IMR-90 (cell line): Measurements from ENCODE around the gene TPI1. TPM values are rescaled to one million over a fixed set of nuclear protein-coding genes. Genes with fewer than 3 reads are reported as not detected.
A peak's percentile ranks its signal among the peaks of the same experiment; 100 is the strongest.

ENCODE experiments used
- ATAC-seq: fragments of 200-7000 bp; cut with Tn5 transposase; 2 replicates; pipeline ENCODE4 v1.9.1; 2020; ENCODE audit warnings: low read depth, mild to moderate bottlenecking, moderate library complexity
- BruUV-seq: library from RNA; stranded (reverse); fragments of 400-500 nt; replicated peaks from 2 replicates; lab custom pipeline; 2021; lab: Mats Ljungman, UMichigan
- CTCF ChIA-PET: fragments of 300-600 bp; formaldehyde crosslinking; extraction: SDS; loops from one replicate; lab custom pipeline; 2021; ENCODE audit warnings: antibody characterized with exemption; lab: Yijun Ruan, JAX
- POLR2A ChIA-PET: fragments of 300-600 bp; sonication (Branson Sonifier 250); formaldehyde crosslinking; loops from one replicate; lab custom pipeline; 2022; ENCODE audit warnings: antibody characterized with exemption; ENCODE audit not compliant: unreplicated experiment; lab: Charles Lee
- DNase-seq: peaks from one replicate; pipeline ENCODE4 v3.0.0; 2013
- H2AFZ ChIP-seq: replicated peaks from 2 replicates; pipeline ENCODE3; 2013; ENCODE audit warnings: low read length, mild to moderate bottlenecking; ENCODE audit not compliant: poor library complexity
- H2AK5ac ChIP-seq: 2 replicates; pipeline ENCODE4 v1.6.1; 2013; ENCODE audit warnings: low read depth, low read length, inconsistent platforms
- H2AK9ac ChIP-seq: replicated peaks from 2 replicates; pipeline ENCODE3; 2013; ENCODE audit warnings: mild to moderate bottlenecking, low read depth, low read length, moderate library complexity; ENCODE audit not compliant: poor library complexity
- H2BK120ac ChIP-seq: 2 replicates; pipeline ENCODE4 v1.6.1; 2013; ENCODE audit warnings: low read depth, low read length, inconsistent platforms
- H2BK15ac ChIP-seq: 3 replicates; pipeline ENCODE4 v1.6.1; 2013; ENCODE audit warnings: low read depth, low read length, inconsistent platforms
- H2BK20ac ChIP-seq: 2 replicates; pipeline ENCODE4 v1.6.1; 2013; ENCODE audit warnings: low read depth, mild to moderate bottlenecking, inconsistent platforms, low read length, moderate library complexity
- H2BK5ac ChIP-seq: 2 replicates; pipeline ENCODE4 v1.6.1; 2013; ENCODE audit warnings: mild to moderate bottlenecking, low read depth, low read length, inconsistent platforms; ENCODE audit not compliant: poor library complexity, severe bottlenecking
- H3K14ac ChIP-seq: replicated peaks from 2 replicates; pipeline ENCODE4 v1.6.1; 2013; ENCODE audit warnings: low read depth, low read length, inconsistent platforms
- H3K18ac ChIP-seq: 2 replicates; pipeline ENCODE4 v1.6.1; 2013; ENCODE audit warnings: low read depth, low read length, control low read depth
- H3K23ac ChIP-seq: 2 replicates; pipeline ENCODE4 v1.6.1; 2013; ENCODE audit warnings: low read depth, low read length, inconsistent platforms
- H3K27ac ChIP-seq: 2 replicates; pipeline ENCODE4 v1.5.1; 2013; ENCODE audit warnings: mild to moderate bottlenecking, control low read depth, low read length; ENCODE audit not compliant: insufficient read depth
- H3K27me3 ChIP-seq: 2 replicates; pipeline ENCODE4 v1.6.1; 2013; ENCODE audit warnings: low read length; ENCODE audit not compliant: control insufficient read depth, insufficient read depth
- H3K36me3 ChIP-seq: 2 replicates; pipeline ENCODE4 v1.6.1; 2013; ENCODE audit warnings: low read length, mixed read lengths; ENCODE audit not compliant: control insufficient read depth, insufficient read depth
- H3K4ac ChIP-seq: 2 replicates; pipeline ENCODE4 v1.6.1; 2013; ENCODE audit warnings: low read depth, low read length, inconsistent platforms
- H3K4me1 ChIP-seq: 2 replicates; pipeline ENCODE4 v1.6.1; 2013; ENCODE audit warnings: low read length, mixed read lengths; ENCODE audit not compliant: control insufficient read depth, insufficient read depth
- H3K4me2 ChIP-seq: 2 replicates; pipeline ENCODE4 v1.6.1; 2013; ENCODE audit warnings: low read depth, mild to moderate bottlenecking, control low read depth, low read length, moderate library complexity
- H3K4me3 ChIP-seq: 2 replicates; pipeline ENCODE4 v1.5.1; 2013; ENCODE audit warnings: low read depth, mild to moderate bottlenecking, control low read depth, low read length, moderate library complexity; ENCODE audit not compliant: insufficient read depth
- H3K56ac ChIP-seq: 2 replicates; pipeline ENCODE4 v1.6.1; 2013; ENCODE audit warnings: low read length, inconsistent platforms; ENCODE audit not compliant: insufficient read depth; ENCODE audit errors: extremely low read depth
- H3K79me1 ChIP-seq, 2 experiments: 2 replicates each; pipeline ENCODE4 v1.6.1; 2013; ENCODE audit warnings: low read length in 2 of 2, inconsistent platforms in 1 of 2, low read depth in 1 of 2
- H3K9ac ChIP-seq: 2 replicates; pipeline ENCODE4 v1.6.1; 2013; ENCODE audit warnings: low read depth, low read length, control low read depth
- H3K9me1 ChIP-seq: 2 replicates; pipeline ENCODE4 v1.6.1; 2013; ENCODE audit warnings: low read length, inconsistent platforms; ENCODE audit not compliant: insufficient read depth
- H3K9me3 ChIP-seq: 2 replicates; pipeline ENCODE4 v1.6.1; 2013; ENCODE audit warnings: low read length; ENCODE audit not compliant: control insufficient read depth, insufficient read depth
- H4K20me1 ChIP-seq: 2 replicates; pipeline ENCODE4 v1.6.1; 2013; ENCODE audit warnings: low read length, inconsistent platforms; ENCODE audit not compliant: insufficient read depth
- H4K5ac ChIP-seq: 2 replicates; pipeline ENCODE4 v1.6.1; 2013; ENCODE audit warnings: mild to moderate bottlenecking, low read depth, low read length, control low read depth
- H4K8ac ChIP-seq, 2 experiments: 2 replicates each; pipeline ENCODE4 v1.6.1; 2013; ENCODE audit warnings: low read depth in 2 of 2, low read length in 2 of 2, control low read depth in 1 of 2, inconsistent platforms in 1 of 2
- H4K91ac ChIP-seq: 2 replicates; pipeline ENCODE4 v1.6.1; 2013; ENCODE audit warnings: low read depth, low read length, inconsistent platforms; ENCODE audit not compliant: insufficient read depth
- CEBPB ChIP-seq: IDR thresholded peaks from 2 replicates; pipeline ENCODE4 v1.6.1; 2012; ENCODE audit warnings: low read depth, low read length, improper control_type of control experiment
- CHD1 ChIP-seq: IDR thresholded peaks from 2 replicates; pipeline ENCODE4 v1.6.1; 2012; ENCODE audit warnings: low read depth, low read length, improper control_type of control experiment
- CTCF ChIP-seq: conservative IDR thresholded peaks from 2 replicates; pipeline ENCODE4 v1.5.1; 2012; ENCODE audit warnings: mild to moderate bottlenecking, low read depth, low read length, improper control_type of control experiment
- ELK1 ChIP-seq: fragments of 150-350 bp; IDR thresholded peaks from 2 replicates; pipeline ENCODE4 v1.6.1; 2016; ENCODE audit warnings: low read depth, mild to moderate bottlenecking, low read length, moderate library complexity, borderline replicate concordance
- FOS ChIP-seq: fragments of 150-350 bp; IDR thresholded peaks from 2 replicates; pipeline ENCODE4 v1.6.1; 2016; ENCODE audit warnings: low read depth, low read length
- MAFK ChIP-seq: IDR thresholded peaks from 2 replicates; pipeline ENCODE4 v1.6.1; 2012; ENCODE audit warnings: low read depth, low read length, improper control_type of control experiment
- MXI1 ChIP-seq: IDR thresholded peaks from 2 replicates; pipeline ENCODE4 v1.6.1; 2012; ENCODE audit warnings: low read depth, mild to moderate bottlenecking, low read length, moderate library complexity, borderline replicate concordance
- NFE2L2 ChIP-seq: fragments of 150-350 bp; IDR thresholded peaks from 2 replicates; pipeline ENCODE4 v1.6.1; 2016; ENCODE audit warnings: low read depth, mild to moderate bottlenecking, low read length
- POLR2A ChIP-seq: IDR thresholded peaks from 2 replicates; pipeline ENCODE4 v1.6.1; 2012; ENCODE audit warnings: mild to moderate bottlenecking, low read depth, low read length
- RAD21 ChIP-seq: IDR thresholded peaks from 2 replicates; pipeline ENCODE4 v1.6.1; 2012; ENCODE audit warnings: low read length, improper control_type of control experiment
- RFX5 ChIP-seq: IDR thresholded peaks from 2 replicates; pipeline ENCODE4 v1.8.0; 2012; ENCODE audit warnings: low read depth, mild to moderate bottlenecking, low read length, moderate library complexity
- USF2 ChIP-seq: fragments of 150-350 bp; IDR thresholded peaks from 2 replicates; pipeline ENCODE4 v1.6.1; 2017; ENCODE audit warnings: mild to moderate bottlenecking, antibody characterized with exemption, low read length, low read depth
- WGBS, 2 experiments: methylation state at CpG; one replicate each; pipeline versions ENCODE4 v1.1.5 to v1.1.7; 2013; ENCODE audit warnings: missing lambda C conversion rate in 2 of 2; ENCODE audit not compliant: insufficient read length in 1 of 2; ENCODE audit errors: extremely low coverage in 2 of 2; 5-methylcytosine and 5-hydroxymethylcytosine counted together
- dilution Hi-C: fragments of 300-500 bp; cut with HindIII; formaldehyde crosslinking; loops from one replicate; pipeline ENCODE4 v1.14.3; 2018; ENCODE audit warnings: low sequenced_read_pairs; ENCODE audit not compliant: unreplicated experiment
- in situ Hi-C: fragments of 300-500 bp; cut with MboI; formaldehyde crosslinking; loops from 3 replicates; pipeline ENCODE4 v1.14.3; 2019; ENCODE audit warnings: low sequenced_read_pairs, inconsistent platforms, mixed read lengths
- intact Hi-C: fragments of 100-400 bp; cut with micrococcal nuclease; formaldehyde crosslinking; loops from 2 replicates; pipeline ENCODE4 v1.10.0; 2022
- polyA plus RNA-seq, 3 experiments: library from polyadenylated mRNA; depleted of rRNA; stranded (reverse); fragments of >200 nt; gene quantifications; 2 replicates each; pipeline ENCODE4 v1.2.3, GENCODE V29; 2012; ENCODE audit warnings: low replicate concordance in 1 of 3
- total RNA-seq: library from RNA; depleted of rRNA; stranded (reverse); fragments of >200 nt; gene quantifications from 2 replicates; pipeline ENCODE4 v1.2.3, GENCODE V29; 2012

Gene TPI1
- total and polyA plus RNA-seq, 2 of the 4 experiments (the other 2 are of a cell fraction): 1,995 to 2,176 TPM

- H4K8ac ChIP-seq: no peak overlapping the region
- no peak for ATAC-seq
- H3K9me3 ChIP-seq: no peaks in the 10 kb centered on the region
- H3K27ac ChIP-seq: no peak overlapping the region
- no peak for TF ChIP-seq FOS
- TF ChIP-seq CHD1: no peak
- no peak for TF ChIP-seq USF2
- no peak for TF ChIP-seq MAFK
- TF ChIP-seq RAD21: no peak
- TF ChIP-seq RFX5: no peak
- no peak for TF ChIP-seq POLR2A
- no peak for TF ChIP-seq MXI1
- no peak for TF ChIP-seq NFE2L2
- TF ChIP-seq CTCF: no peak
- TF ChIP-seq CEBPB: no peak
- TF ChIP-seq ELK1: no peak
- no peak for DNase-seq
- H3K14ac ChIP-seq: no peak overlapping the region
- H2AFZ ChIP-seq: no peak overlapping the region
- peak overlapping the region; percentile 21 for H2AK9ac ChIP-seq
- no peak overlapping the region for H3K4ac ChIP-seq
- H3K18ac ChIP-seq: no peak overlapping the region
- H3K79me1 ChIP-seq: peaks cover 0 to 3% of the 10 kb centered on the region in 2 experiments; a peak in 1 of 4 replicates
- H3K4me1 ChIP-seq: peaks cover 10% of the 10 kb centered on the region; the same call in 1 of the 2 replicates
- CTCF ChIA-PET: no interaction called here
- peaks cover 4% of the 10 kb centered on the region; the same call in 1 of the 2 replicates for H3K27me3 ChIP-seq
- in situ Hi-C loops (no loop called here), dilution Hi-C loops (no loop called here), intact Hi-C loops (no loop called here)
- peak overlapping the region; percentile 64 for H2BK5ac ChIP-seq
- H4K91ac ChIP-seq: no peak overlapping the region
- H3K56ac ChIP-seq: no peak overlapping the region
- 94 to 100% methylated on average over 3 to 16 of the region's 20 CpGs for WGBS, 2 experiments
- no peak overlapping the region for H2BK15ac ChIP-seq
- no peak overlapping the region for H3K9ac ChIP-seq
- no peak overlapping the region for H2BK120ac ChIP-seq
- H3K4me3 ChIP-seq: no peak overlapping the region
- H3K23ac ChIP-seq: no peak overlapping the region
- POLR2A ChIA-PET: no interaction called here
- H2AK5ac ChIP-seq: no peak overlapping the region; the same call in 1 of the 2 replicates
- H3K9me1 ChIP-seq: peaks cover 4% of the 10 kb centered on the region; the same call in 1 of the 2 replicates
- no TSS peak for BruUV-seq
- H4K20me1 ChIP-seq: no peaks in the 10 kb centered on the region
- H2BK20ac ChIP-seq: no peak overlapping the region
- no peak overlapping the region for H4K5ac ChIP-seq
- peaks cover 3% of the 10 kb centered on the region for H3K36me3 ChIP-seq
- no peak overlapping the region for H3K4me2 ChIP-seq
Observed at GRCh38 chr12:6817662-6818157, 49.6 kb upstream of the TPI1 start.
